ENCODE results near the gene RNF150.

GRCh38 chr4:140955641-140956040 lies 177.6 kb downstream of the RNF150 start:
- TF ChIP-seq, protein P1, sequence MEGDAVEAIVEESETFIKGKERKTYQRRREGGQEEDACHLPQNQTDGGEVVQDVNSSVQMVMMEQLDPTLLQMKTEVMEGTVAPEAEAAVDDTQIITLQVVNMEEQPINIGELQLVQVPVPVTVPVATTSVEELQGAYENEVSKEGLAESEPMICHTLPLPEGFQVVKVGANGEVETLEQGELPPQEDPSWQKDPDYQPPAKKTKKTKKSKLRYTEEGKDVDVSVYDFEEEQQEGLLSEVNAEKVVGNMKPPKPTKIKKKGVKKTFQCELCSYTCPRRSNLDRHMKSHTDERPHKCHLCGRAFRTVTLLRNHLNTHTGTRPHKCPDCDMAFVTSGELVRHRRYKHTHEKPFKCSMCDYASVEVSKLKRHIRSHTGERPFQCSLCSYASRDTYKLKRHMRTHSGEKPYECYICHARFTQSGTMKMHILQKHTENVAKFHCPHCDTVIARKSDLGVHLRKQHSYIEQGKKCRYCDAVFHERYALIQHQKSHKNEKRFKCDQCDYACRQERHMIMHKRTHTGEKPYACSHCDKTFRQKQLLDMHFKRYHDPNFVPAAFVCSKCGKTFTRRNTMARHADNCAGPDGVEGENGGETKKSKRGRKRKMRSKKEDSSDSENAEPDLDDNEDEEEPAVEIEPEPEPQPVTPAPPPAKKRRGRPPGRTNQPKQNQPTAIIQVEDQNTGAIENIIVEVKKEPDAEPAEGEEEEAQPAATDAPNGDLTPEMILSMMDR (IDR thresholded peaks at IDR 0.05; ENCODE audit: low read depth, low read length, missing input control): no peak
- TF ChIP-seq RXRA (IDR thresholded peaks at IDR 0.05) (no peak), JUND (IDR thresholded peaks at IDR 0.05) (no peak), YY1 (IDR thresholded peaks at IDR 0.05) (no peak), REST (IDR thresholded peaks at IDR 0.05) (no peak), ZBTB33 (IDR thresholded peaks at IDR 0.05) (no peak), HNF4G (IDR thresholded peaks at IDR 0.05) (no peak), EGR1 (IDR thresholded peaks at IDR 0.05; ENCODE audit: low read depth in 2 of 2) (no peak), RAD21 (IDR thresholded peaks at IDR 0.05) (no peak)
- TF ChIP-seq, protein P2, sequence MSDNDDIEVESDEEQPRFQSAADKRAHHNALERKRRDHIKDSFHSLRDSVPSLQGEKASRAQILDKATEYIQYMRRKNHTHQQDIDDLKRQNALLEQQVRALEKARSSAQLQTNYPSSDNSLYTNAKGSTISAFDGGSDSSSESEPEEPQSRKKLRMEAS (IDR thresholded peaks at IDR 0.05): no peak
